Liver (tissue), 9 donors: ENCODE results near the gene COPS8. TPM values are rescaled to one million over a fixed set of nuclear protein-coding genes. Genes with fewer than 3 reads are reported as not detected.
A peak's percentile ranks its signal among the peaks of the same experiment; 100 is the strongest.

Source experiments
- DNase-seq: peaks from one replicate; pipeline ENCODE4 v3.0.0-alpha.2; 2017; ENCODE audit warnings: low spot score
- H3K27ac ChIP-seq, 2 donors: one replicate each; pipeline ENCODE4 v1.7.0; 2013; ENCODE audit warnings: inconsistent platforms in 2 of 2, low read length in 2 of 2, control low read depth in 1 of 2, low read depth in 1 of 2, mild to moderate bottlenecking in 1 of 2
- H3K27me3 ChIP-seq, 4 donors: one replicate each; pipeline versions ENCODE4 v1.6.1 to v1.7.0; 2013; ENCODE audit warnings: low read length in 3 of 4, inconsistent platforms in 1 of 4, mild to moderate bottlenecking in 1 of 4, moderate library complexity in 1 of 4; ENCODE audit not compliant: control insufficient read depth in 4 of 4, insufficient read depth in 4 of 4
- H3K36me3 ChIP-seq, 4 donors: one replicate each; pipeline versions ENCODE4 v1.6.1 to v1.7.0; 2013; ENCODE audit warnings: low read length in 3 of 4, mild to moderate bottlenecking in 3 of 4, low read depth in 1 of 4, moderate library complexity in 1 of 4; ENCODE audit not compliant: control insufficient read depth in 4 of 4, insufficient read depth in 3 of 4
- H3K4me1 ChIP-seq, 4 donors: one replicate each; pipeline versions ENCODE4 v1.6.1 to v1.7.0; 2013; ENCODE audit warnings: low read length in 3 of 4, mild to moderate bottlenecking in 3 of 4, moderate library complexity in 1 of 4; ENCODE audit not compliant: control insufficient read depth in 4 of 4, insufficient read depth in 4 of 4
- H3K4me3 ChIP-seq, 3 donors: one replicate each; pipeline versions ENCODE4 v1.6.1 to v1.7.0; 2013; ENCODE audit warnings: low read length in 3 of 3, control low read depth in 1 of 3, low read depth in 1 of 3, mild to moderate bottlenecking in 1 of 3
- H3K9ac ChIP-seq, 2 donors: one replicate each; pipeline ENCODE4 v1.7.0; 2013; ENCODE audit warnings: low read length in 2 of 2, mild to moderate bottlenecking in 2 of 2, moderate library complexity in 2 of 2, control low read depth in 1 of 2, low read depth in 1 of 2
- H3K9me3 ChIP-seq, 4 donors: one replicate each; pipeline versions ENCODE4 v1.6.1 to v1.7.0; 2013; ENCODE audit warnings: low read length in 3 of 4; ENCODE audit not compliant: control insufficient read depth in 4 of 4
- FOXA2 ChIP-seq: IDR thresholded peaks from 2 replicates; pipeline ENCODE4 v1.6.1; 2016; ENCODE audit warnings: antibody characterized with exemption
- GABPA ChIP-seq, 2 donors: IDR thresholded peaks in 1 of 2; conservative IDR thresholded peaks in 1 of 2; 2 replicates each; pipeline ENCODE4 v1.6.1; 2016; ENCODE audit warnings: antibody characterized with exemption in 2 of 2, mild to moderate bottlenecking in 1 of 2, moderate library complexity in 1 of 2
- HNF4G ChIP-seq: IDR thresholded peaks from 2 replicates; pipeline ENCODE4 v1.6.1; 2016; ENCODE audit warnings: antibody characterized with exemption
- JUND ChIP-seq, 2 donors: IDR thresholded peaks; 2 replicates each; pipeline ENCODE4 v1.6.1; 2016; ENCODE audit warnings: antibody characterized with exemption in 2 of 2
- NR2F2 ChIP-seq: IDR thresholded peaks from 2 replicates; pipeline ENCODE4 v1.6.1; 2016; ENCODE audit warnings: antibody characterized with exemption
- SP1 ChIP-seq: IDR thresholded peaks from 2 replicates; pipeline ENCODE4 v1.6.1; 2018; ENCODE audit warnings: antibody characterized with exemption, mild to moderate bottlenecking
- TAF1 ChIP-seq: conservative IDR thresholded peaks from 2 replicates; pipeline ENCODE4 v1.6.1; 2016; ENCODE audit warnings: antibody characterized with exemption, mild to moderate bottlenecking
- YY1 ChIP-seq: IDR thresholded peaks from 2 replicates; pipeline ENCODE4 v1.6.1; 2016; ENCODE audit warnings: antibody characterized with exemption, mild to moderate bottlenecking
- WGBS: extraction: QIAGEN DNeasy Blood & Tissue Kit; methylation state at CpG from one replicate; pipeline ENCODE4 v1.1.7; 2013; 5-methylcytosine and 5-hydroxymethylcytosine counted together
- polyA plus RNA-seq, 2 donors: library from polyadenylated mRNA; stranded (reverse) in 1 of 2; unstranded in 1 of 2; fragments of 200-250 nt in 1 of 2; fragments of >200 nt in 1 of 2; fragmentation: Nextera tagmentation in 1 of 2; extraction: Ambion mirVana in 1 of 2; gene quantifications; one replicate each; pipeline versions ENCODE4 v1.2.1 to v1.2.3, GENCODE V29; 2013 to 2015
- total RNA-seq, 2 donors: library from RNA; depleted of rRNA; stranded (reverse); fragments of >200 nt; gene quantifications; one replicate each; pipeline ENCODE4 v1.2.3, GENCODE V29; 2014
- TF ChIP-seq, protein P1 (sequence below): IDR thresholded peaks from 2 replicates; pipeline ENCODE4 v1.6.1; 2016; ENCODE audit warnings: antibody characterized with exemption
- donor health status: healthy.
- donor health status: healthy.
- donor health status: healthy.
- donor health status: healthy.
- donor health status: healthy.

COPS8 gene
- total and polyA plus RNA-seq, 4 donors: 19.1 to 32.9 (median 20.1) TPM

DNA sequence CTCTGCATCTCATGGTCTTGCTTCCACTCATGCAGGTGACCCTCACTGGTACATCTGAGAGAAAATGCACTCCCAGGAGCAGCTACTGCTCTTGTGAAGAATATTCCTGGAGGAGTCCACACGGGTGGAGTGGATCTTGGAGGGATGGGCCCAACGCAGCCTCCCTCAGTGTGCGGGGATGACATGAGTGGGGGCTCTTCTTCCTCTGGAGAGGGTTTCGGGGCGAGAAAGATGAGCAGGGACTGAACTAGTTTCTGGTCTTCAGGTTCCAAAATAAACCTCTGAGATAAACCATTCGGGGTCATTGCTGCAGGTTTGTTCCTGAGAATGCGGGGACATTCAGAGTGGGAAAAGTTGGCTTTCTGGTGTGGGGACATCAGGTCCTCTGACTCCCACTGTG lies 39.1 kb downstream of the COPS8 start (continued):
- TF ChIP-seq FOXA2: no peak

DNA sequence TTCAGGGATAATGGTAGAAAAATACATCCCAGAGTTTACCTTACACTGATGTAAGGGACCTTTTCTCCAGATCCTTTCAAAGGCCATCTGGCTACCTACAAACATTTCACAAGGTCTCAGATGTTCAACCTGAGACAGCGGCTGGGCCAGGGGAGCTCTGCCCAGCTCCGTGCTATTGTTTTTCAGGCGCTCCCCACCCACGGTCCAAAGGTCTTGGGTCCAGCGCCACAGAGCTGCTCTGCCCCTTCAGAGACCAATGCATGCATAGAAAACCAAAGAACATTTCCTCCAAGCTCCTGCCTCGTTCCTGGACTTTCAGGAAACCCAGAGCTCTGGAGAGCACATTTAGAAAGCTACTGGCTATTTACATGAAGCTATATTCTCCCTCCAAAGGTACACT lies 40.3 kb downstream of the COPS8 start:
- TF ChIP-seq YY1: no peak
- Histone ChIP-seq H3K4me1 (no peaks in the 10 kb centered on the region), H3K36me3 (no peaks in the 10 kb centered on the region), H3K27me3 (peaks cover 0 to 6% (median 0%) of the 10 kb centered on the region in 4 donors), H3K27ac (no peak overlapping the region), H3K9ac (no peak overlapping the region), H3K9me3 (no peaks in the 10 kb centered on the region), H3K4me3 (no peak overlapping the region)
- 36% methylated on average over 6 of the region's 6 CpGs for WGBS
- DNase-seq: no peak

DNA sequence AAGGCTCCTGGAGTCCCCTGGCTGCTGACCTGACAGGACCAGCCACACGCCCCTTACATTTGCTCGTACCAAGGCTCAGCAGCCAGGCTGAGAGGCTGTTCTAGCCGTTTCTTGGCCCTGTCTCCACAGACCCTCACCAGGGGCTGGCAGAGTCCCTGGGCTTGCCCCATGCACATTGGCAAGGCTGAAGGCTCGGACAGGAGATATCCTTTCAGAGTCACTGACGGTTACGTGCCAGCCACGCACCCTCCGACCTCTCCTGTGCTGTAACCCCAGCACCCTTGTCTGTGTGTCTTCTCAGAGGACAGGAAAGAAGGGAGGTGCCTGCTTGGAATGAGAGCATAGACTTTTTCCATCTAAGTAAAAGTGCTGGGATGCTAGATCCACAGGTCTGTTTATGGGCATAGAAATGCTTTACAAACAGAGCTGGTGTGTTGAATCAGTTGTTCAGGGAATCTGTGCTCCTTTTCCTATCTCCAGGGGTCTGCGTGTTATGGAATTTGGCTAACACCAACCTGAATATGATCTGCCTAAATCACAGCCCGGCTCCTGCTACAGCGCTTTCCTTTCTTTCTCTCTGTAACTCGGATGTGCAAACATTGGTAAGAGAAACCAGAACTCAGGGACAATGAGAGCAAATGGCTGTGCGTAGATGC lies 41.0 kb downstream of the COPS8 start:
- Histone ChIP-seq H3K9me3 (no peaks in the 10 kb centered on the region), H3K4me3 (no peak overlapping the region), H3K36me3 (no peaks in the 10 kb centered on the region), H3K4me1 (no peaks in the 10 kb centered on the region), H3K9ac (no peak overlapping the region), H3K27me3 (peaks cover 0 to 6% (median 0%) of the 10 kb centered on the region in 4 donors), H3K27ac (no peak overlapping the region)
- WGBS: 79% methylated on average over 13 of the region's 13 CpGs
- no peak for TF ChIP-seq GABPA (IDR thresholded peaks at IDR 0.05 in 1 of 2, conservative IDR thresholded peaks at IDR 0.05 in 1 of 2)
- no peak for TF ChIP-seq JUND (IDR thresholded peaks at IDR 0.05)
- TF ChIP-seq, protein P1, sequence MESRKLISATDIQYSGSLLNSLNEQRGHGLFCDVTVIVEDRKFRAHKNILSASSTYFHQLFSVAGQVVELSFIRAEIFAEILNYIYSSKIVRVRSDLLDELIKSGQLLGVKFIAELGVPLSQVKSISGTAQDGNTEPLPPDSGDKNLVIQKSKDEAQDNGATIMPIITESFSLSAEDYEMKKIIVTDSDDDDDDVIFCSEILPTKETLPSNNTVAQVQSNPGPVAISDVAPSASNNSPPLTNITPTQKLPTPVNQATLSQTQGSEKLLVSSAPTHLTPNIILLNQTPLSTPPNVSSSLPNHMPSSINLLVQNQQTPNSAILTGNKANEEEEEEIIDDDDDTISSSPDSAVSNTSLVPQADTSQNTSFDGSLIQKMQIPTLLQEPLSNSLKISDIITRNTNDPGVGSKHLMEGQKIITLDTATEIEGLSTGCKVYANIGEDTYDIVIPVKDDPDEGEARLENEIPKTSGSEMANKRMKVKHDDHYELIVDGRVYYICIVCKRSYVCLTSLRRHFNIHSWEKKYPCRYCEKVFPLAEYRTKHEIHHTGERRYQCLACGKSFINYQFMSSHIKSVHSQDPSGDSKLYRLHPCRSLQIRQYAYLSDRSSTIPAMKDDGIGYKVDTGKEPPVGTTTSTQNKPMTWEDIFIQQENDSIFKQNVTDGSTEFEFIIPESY: no peak
- TF ChIP-seq SP1: no peak
- no peak for TF ChIP-seq YY1
- no peak for TF ChIP-seq NR2F2
- no peak for TF ChIP-seq HNF4G
- no peak for TF ChIP-seq TAF1
- DNase-seq: no peak

DNA sequence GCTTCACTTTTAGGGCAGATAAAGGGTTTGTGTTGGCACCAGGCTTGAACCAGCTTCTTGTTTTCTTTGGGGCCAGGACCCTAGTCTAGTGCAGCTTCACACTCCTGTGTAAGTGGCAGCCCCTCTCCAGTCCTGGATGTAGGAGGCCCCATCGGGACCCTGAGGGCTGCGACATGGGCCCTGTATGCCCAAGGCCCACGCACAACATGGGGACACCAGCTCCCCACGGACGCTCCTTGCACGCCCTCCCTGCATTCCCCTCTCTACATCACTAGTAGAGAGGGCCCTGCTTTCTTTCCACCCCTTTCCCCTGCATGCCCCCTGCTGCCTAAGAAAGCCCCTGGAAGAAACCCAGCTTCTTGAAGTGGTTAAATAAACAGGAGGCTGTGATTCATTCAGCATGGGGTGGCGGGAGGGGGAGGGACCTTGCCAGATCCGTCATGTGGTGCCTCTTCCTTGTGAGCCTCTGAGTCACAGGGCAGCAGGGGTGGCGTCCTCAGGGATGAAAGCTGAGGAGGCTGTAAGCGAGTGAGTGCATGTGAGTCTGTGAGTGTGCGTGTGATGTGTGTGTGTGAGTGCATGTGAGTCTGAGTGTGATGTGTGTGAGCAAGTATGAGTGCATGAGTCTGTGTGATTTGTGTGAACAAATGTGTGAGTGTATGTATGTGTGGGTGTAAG lies 42.5 kb downstream of the COPS8 start:
- no peaks in the 10 kb centered on the region for H3K4me1 ChIP-seq
- no peak for DNase-seq
- H3K27ac ChIP-seq: no peak overlapping the region
- H3K36me3 ChIP-seq: no peaks in the 10 kb centered on the region
- peaks cover 0 to 6% (median 0%) of the 10 kb centered on the region in 4 donors for H3K27me3 ChIP-seq
- H3K9ac ChIP-seq: no peak overlapping the region
- WGBS: 71% methylated on average over 11 of the region's 11 CpGs
- peaks cover 0 to 3% (median 0%) of the 10 kb centered on the region in 4 donors for H3K9me3 ChIP-seq
- no peak overlapping the region for H3K4me3 ChIP-seq
- TF ChIP-seq JUND (IDR thresholded peaks at IDR 0.05): peak in 1 of 2 donors; percentile 66
- TF ChIP-seq SP1: no peak
